SK-MEL-5 (cell line): Measurements from ENCODE around the gene FAM229B. TPM values are rescaled to one million over a fixed set of nuclear protein-coding genes. Genes with fewer than 3 reads are reported as not detected.
A peak's percentile ranks its signal among the peaks of the same experiment; 100 is the strongest.
"Not testable (repeated sequence)": the region's sequence is repeated elsewhere in the genome, so short reads cannot be mapped to it uniquely, and the experiment has no call there.

Experiments
- DNase-seq: peaks from one replicate; pipeline ENCODE4 v3.0.0-alpha.2; 2016; ENCODE audit warnings: low read depth, low spot score
- in situ Hi-C: cut with HindIII; loops from 2 replicates; pipeline ENCODE4 v1.10.0; 2016; ENCODE audit warnings: low sequenced_read_pairs, high pct_unique_total_duplicates, low pct_unique_long_range_greater_than_20kb
- polyA plus RNA-seq, 2 experiments: library from polyadenylated mRNA; depleted of rRNA; stranded (reverse); fragments of >200 nt; gene quantifications; 2 replicates each; pipeline ENCODE4 v1.2.3, GENCODE V29; 2015
- total RNA-seq: library from RNA; depleted of rRNA; stranded (reverse); fragments of >200 nt; shearing (Covaris generic); gene quantifications from 2 replicates; pipeline ENCODE4 v1.2.3, GENCODE V29; 2014; rRNA removed

FAM229B gene, protein sequence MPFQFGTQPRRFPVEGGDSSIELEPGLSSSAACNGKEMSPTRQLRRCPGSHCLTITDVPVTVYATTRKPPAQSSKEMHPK
- total RNA-seq, result 9.0 and 13.0 TPM in 2 replicates
- polyA plus RNA-seq (2015; cell fraction: cytosol; rRNA removed), result 5.3 and 5.9 TPM in 2 replicates
- polyA plus RNA-seq (2015; cell fraction: nucleus; rRNA removed), result 0.14 and 0.87 TPM in 2 replicates

DNA sequence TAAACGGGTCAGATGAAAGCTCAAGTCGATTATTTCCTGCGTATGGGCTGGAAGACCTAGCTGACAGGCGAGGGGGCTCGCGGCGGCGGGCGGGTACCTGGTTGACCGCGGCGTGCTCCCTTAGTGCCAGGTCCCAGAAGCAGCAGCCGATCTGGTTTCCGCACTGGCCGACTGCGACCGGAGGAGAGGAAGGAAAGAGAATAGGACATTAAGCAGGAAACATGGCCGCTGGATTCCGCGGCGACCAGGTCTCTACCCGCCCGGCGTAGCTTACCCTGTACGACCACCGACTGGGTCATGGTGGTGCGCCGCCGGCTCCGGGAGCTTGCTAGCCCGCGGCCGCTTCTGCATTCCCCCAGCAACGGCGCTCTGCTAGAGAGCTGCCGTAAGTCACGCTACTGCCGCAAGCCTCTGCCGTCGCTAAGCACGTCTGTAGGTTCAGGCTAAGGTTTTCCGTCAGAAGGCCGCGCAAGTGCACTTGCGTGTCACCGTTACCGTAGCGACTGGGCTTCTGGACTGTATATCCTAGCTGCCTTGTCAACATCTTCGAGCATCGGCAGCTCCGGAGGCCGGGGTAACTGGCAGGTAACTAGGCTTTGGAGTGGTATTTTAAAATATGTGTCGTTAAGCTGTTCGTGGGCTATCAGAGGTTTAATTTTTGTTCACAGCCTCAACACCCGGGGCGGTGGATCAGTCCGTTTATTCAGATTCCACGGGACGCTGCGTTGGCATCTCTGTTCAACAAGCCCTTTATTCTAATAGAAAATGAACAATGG lies at the start of gene FAM229B, which contains the start of gene TUBE1:
TSS of gene FAM229B (plus strand) at position 456 of the 776 bp plus-strand sequence. CDS start 11,693 bp downstream, outside the sequence.
TSS of gene TUBE1 (minus strand) at position 347 of the 776 bp plus-strand sequence. CDS start at position 299, 48 bp downstream.
- in situ Hi-C loops, result no loop called here
- peak; percentile 96 for DNase-seq

DNA sequence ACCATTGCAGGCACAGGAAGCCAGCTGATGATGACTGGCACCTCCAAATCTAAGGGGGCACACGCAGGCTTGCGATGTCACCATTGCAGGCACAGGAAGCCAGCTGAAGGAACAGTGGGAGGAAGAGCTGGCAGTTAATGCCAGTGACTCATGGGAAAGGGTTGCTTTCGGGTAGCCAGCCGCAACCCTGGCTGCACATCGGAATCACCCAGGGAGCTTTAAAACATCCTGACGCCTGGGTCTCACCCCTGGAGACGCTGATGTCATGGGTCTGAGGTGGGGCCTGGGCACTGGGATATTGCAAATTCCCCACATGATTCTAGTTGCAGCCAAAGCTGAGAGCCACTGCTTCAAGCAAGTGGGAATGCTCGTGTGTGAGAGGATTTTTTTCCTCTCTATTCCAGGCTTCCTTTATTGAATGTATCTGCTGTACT lies 49.6 kb upstream of the FAM229B start:
- no peak for DNase-seq
- in situ Hi-C loops, result no loop called here

DNA sequence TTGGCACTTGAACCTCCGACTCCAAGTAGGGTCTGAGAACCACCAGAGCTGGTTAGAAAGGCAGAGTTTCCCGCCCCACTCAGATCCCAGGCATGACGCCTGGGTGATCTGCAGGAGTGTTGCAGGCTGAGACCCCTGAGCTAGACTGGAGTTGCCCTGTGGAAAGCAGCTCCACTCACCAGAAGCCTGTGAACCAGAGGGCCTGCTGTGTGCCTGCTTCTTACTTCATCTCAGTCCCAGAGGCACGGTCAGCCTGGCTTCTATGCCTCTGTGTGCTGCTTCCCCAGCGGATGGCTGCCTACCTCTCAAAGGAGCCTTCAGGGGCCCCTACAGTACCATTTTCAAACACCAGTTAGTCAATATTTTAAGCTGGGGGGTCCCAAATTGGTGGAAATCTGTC lies 49.1 kb upstream of the FAM229B start:
- in situ Hi-C loops, result no loop called here
- no peak for DNase-seq

DNA sequence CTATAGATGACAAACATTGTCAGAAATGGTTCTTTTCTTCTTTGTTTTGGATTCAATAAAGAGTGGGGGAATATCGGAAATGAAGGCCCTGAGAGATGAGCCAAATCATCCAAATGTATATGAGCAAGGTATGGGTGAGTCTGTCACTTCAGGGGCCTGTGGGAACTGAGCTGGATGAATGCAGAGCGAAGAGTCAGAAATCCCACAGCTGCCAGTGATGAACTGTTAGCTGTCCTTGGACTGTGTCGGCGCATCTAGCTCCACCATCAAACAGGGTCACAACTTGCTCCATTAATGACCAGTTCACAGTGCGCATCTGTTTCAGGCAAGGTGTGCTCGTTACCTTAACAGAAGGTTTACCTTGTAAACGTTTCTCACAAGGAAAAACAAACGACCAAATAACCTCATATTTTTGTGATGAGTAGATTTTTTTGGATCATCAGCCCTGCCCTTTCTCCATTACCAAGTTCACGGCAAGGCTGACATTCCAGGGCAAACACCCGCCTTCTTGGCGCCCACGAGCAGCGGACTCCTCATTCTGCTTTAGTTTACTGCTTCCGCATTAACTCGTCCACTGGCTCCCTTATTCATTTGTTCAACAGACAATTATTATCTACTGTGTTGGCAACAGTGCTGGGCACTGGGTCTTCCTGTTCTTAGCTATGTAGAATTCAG lies 48.5 kb upstream of the FAM229B start:
- in situ Hi-C loops, result no loop called here

DNA sequence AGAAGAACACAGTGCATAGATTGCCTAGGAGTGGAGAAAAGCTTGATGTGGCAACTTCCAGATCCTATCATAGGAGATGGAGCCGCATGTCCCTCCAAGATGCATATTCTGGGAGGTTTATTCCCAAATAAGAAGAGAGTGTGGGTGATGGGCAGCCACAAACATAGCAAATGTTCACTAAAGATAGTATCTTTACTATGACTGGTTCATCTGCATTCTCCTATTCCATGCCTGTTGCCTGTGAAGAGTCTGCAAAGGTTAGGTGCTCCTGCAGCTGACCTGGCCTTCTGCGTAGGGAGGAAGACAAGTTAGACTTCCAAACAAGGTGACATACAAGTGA lies 48.0 kb upstream of the FAM229B start:
- DNase-seq, result no peak
- in situ Hi-C loops, result no loop called here

More for the DNA sequence above, 48.5 kb upstream of the FAM229B start:
- DNase-seq, result no peak

DNA sequence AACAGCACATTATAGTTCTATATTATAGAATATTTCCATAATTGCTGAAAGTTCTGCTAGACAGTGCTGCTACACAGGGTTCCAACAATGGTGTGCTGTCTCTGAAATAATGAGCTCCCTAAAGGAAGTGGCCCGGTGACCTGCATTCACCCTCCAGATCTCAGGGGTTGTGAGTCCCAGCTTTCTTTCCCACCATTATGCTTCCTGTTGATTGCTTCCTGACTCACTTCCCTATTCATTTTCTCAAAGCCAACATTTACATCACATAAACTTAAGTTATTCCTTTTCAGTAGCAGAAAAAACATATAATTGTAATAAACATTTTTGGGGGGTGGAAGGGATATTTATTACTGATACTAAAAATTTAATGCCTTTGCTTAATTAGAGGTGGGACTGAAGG lies 46.4 kb upstream of the FAM229B start:
- peak; percentile 56 for DNase-seq
- in situ Hi-C loops, result no loop called here

DNA sequence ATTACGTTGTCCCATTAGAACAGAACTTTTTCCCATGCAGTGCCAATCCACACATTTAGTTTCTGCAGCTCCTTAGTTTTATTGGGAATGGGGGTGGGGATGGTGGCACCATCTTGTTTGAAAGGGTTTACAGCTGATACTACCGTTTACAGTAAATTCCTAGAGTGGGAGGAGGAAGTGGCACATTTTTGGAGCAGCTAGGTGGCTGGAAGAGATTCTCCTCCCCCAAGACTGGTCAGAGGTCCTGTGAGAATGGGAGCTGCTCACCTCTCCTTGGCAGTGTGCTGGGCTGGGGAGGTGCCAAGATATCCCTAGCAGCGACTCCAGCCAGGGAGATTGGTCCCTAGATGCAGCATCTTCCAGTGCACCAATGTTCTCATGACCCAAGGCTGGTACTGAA lies 45.9 kb upstream of the FAM229B start:
- DNase-seq, result no peak
- in situ Hi-C loops, result no loop called here

DNA sequence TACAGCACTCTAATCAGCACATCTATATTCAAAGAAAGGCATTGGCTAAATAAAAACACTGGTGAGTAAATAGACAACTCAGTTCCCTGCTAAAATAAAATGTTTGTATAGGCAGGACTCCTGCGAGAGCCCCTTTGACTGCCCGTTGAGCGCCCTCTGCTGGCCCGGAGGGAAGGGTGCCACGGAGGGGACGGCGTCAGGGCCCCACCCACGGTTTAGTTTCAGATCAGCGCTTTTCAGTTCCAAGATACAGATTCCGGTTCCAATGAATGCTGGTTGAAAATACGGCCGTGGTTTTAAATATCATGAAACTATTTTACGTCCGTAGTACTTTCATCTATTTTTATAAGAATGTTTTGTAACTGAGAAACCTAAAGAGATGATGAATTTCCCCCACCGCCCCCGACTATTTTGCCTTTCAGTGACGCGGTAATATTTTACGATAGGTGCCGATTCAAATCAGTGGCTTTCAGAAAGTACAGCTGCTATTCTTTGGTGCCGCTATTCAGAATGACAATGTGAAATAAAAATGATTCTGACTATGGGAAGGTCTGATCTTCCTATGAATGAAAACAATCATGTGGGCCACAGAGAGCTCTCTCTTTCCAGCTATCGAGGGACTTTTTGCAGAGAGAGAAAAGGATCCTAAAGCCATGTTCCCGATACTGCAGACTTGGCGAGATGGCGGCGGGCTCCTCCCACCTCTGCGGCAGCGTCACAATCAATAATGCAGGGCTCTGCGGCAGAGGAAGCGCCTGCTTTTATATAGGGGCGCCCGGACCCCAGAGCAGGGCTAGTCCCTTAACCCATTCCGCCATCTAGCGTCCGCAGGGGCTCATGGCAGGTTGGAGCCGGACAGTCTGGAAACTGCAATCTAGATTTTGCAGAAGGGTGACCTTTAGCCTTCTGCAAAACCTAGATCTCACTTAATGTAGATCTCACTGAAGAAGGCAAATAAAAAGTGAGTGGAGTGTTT lies 44.1 kb upstream of the FAM229B start:
- DNase-seq, result peak; percentile 92
- in situ Hi-C loops, result no loop called here

DNA sequence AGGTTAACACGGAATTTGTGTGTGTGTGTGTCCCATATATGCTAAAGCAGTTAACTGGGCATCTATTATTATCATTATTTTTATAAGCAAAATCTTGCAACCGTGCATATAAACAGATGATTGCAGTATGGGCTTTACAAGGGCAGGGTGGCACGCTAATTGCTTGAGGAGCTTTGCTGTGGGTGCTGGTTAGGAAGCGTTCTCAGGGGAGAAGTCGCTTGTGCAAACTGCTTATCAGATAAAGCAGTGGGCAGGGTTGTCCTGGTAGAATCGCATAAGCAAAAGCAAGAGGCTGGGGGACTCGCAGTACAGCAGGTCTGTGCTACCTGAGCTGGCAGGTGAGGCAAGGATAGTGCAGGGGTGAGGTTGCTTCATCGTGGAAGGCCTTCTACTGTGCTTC lies 43.2 kb upstream of the FAM229B start:
- no peak for DNase-seq
- in situ Hi-C loops, result no loop called here

DNA sequence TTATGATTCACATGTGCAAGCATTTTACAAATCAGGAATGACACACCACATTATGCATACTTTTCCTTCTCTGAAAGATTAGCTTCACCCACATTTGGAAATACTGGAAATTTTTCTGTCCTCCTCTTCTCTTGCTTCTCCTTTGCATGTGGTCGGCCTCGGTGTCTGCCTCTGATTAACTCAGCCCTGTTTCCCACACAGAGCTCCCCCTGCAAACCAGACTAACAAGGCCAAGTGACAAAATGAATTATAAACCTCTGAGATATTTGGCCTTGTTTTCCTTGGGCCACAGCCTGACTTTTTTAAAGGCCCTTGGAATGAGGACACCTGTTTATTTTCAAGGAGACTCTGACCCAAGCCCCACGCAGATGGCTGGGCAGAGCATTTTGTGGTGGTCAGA lies 42.5 kb upstream of the FAM229B start:
- DNase-seq, result no peak
- in situ Hi-C loops, result no loop called here

DNA sequence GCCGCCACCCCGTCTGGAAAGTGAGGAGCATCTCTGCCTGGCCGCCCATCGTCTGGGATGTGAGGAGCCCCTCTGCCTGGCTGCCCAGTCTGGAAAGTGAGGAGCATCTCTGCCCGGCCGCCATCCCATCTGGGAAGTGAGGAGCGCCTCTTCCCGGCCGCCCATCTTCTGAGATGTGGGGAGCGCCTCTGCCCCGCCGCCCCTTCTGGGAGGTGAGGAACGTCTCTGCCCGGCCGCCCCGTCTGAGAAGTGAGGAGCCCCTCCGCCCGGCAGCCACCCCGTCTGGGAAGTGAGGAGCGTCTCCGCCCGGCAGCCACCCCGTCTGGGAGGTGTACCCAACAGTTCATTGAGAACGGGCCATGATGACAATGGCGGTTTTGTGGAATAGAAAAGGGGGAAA lies 39.9 kb upstream of the FAM229B start:
- DNase-seq, in situ Hi-C loops: not testable (repeated sequence)

DNA sequence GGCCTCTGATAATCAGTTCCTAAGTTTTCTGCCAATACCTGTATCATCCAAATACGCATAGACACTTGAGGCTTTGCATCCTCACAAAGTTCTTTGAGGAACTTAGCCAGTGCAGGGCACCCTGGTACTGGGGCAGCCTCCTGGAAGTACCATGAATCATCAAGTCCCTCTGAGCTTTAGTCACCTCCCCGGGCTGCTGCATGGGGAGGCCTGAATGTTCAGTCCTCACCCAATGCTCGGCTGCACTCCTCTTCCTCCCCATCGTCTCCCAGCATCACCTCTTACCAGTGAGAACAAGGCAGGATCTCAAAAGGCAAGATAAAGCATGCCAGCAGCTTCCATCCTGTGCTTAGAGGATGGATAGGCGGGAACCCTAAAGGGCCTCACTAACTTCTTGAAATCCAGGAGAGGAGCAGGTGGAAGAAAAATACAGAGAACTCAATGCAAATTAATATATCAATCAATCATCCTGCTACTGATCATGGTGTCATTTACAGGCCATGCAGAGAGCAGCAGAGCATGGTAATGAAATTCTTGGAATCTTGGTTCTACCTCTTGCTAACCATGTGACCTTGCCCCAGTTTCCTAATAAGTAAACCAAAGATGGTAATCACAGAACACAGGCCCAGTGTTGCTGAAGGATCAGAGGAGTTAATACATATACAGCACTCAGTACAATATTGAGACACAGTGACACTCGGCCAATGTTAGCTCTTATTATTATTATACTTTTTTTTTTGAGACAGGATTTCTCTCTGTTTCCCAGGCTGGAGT lies 38.2 kb upstream of the FAM229B start:
- DNase-seq, result no peak
- in situ Hi-C loops, result no loop called here

DNA sequence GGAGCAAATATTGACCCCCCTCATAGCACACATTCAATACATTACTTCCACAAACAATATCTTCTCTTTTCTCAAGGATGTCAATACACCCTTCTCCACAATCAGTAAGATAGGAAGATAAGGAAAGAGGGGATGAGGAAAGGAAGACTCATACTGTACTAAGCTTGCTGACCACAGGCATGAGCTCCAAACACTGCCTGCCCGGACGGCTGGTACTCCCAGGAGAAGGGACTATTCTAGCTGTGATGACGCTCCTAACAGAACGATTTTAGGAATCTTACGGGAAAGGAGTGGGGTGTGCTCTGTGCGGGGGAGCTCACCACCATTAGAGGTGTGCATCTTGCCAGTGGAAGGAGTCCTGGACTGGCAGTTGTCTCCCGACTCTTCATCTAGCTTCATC lies 37.4 kb upstream of the FAM229B start:
- in situ Hi-C loops, result no loop called here
- DNase-seq, result no peak

DNA sequence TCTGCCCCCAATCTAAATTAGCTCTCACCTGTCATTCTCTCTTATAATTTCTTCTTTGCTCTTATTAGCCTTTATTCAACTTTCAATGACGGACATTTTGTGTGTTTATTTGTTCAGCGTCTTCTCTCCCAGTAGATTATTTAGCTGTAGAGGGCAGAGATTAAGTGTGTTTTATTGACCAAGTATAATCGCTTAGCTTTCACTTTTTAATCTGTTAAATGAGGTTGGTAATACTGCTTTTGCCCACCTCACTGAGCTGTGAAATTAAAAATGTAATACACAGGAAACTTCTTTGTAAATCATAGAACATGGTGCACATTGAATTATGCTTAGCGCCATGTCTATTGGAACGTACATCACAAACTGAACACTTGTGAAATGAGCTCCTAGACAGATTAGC lies 37.0 kb upstream of the FAM229B start:
- in situ Hi-C loops, result no loop called here
- no peak for DNase-seq

DNA sequence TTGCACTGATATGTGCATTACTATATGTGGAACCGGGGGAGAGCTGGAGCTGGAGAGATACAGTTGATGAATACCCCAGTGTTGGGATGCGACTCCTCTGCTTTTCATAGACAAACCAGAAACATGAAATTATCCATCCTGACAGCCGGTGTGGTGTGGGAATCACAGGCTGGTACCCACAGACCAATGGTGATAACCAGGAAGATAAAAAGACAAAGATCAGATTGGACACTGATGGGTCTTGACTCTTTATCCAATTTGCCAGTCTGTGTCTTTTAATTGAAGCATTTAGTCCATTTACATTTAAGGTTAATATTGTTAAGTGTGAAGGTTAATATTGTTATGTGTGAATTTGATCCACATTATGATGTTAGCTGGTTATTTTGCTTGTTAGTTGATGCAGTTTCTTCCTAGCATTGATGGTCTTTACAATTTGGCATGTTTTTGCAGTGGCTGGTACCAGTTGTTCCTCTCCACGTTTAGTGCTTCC lies 36.1 kb upstream of the FAM229B start:
- DNase-seq, in situ Hi-C loops: not testable (repeated sequence)

DNA sequence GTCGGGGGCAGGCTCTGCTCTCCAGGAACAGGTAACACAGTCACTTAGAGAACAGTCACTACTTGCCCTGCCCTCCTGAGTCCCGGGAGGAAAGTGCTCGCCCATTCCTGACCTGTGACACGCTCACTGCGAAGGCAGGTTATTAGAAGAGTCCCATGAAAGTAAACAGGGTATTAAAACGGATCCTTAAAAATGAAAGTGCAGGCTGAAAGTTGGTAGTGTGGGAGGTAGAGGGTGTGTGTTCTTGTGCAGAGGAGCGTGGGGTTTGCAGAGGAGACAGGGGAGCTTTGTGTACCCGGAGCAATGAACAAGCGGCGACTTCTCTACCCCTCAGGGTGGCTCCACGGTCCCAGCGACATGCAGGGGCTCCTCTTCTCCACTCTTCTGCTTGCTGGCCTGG lies 33.4 kb upstream of the FAM229B start, which contains the start of gene CCN6:
TSS of gene CCN6 (plus strand) at position 104 of the 400 bp plus-strand sequence. CDS start at position 358, 254 bp downstream.
- no peak for DNase-seq
- in situ Hi-C loops, result no loop called here
